Mesendoderm (in vitro differentiated cells): ENCODE results near the gene MOK.

ENCODE experiments used
- DNase-seq: peaks from one replicate; pipeline ENCODE4 v3.0.0; 2013
- H2AK5ac ChIP-seq: 2 replicates; pipeline ENCODE4 v1.6.1; 2013; ENCODE audit warnings: low read length, inconsistent platforms
- H2BK120ac ChIP-seq: 2 replicates; pipeline ENCODE4 v1.6.1; 2013; ENCODE audit warnings: low read depth, mild to moderate bottlenecking, low read length, moderate library complexity, mixed read lengths
- H2BK15ac ChIP-seq: replicated peaks from 2 replicates; pipeline ENCODE4 v1.6.1; 2013; ENCODE audit warnings: low read depth, mild to moderate bottlenecking, moderate library complexity
- H2BK5ac ChIP-seq: 2 replicates; pipeline ENCODE4 v1.6.1; 2013; ENCODE audit warnings: low read length, inconsistent platforms
- H3K18ac ChIP-seq: 2 replicates; pipeline ENCODE4 v1.6.1; 2013; ENCODE audit warnings: mild to moderate bottlenecking, low read length, mixed read lengths
- H3K23ac ChIP-seq: one replicate; pipeline ENCODE4 v1.6.1; 2013; ENCODE audit warnings: low read length
- H3K27ac ChIP-seq: 2 replicates; pipeline ENCODE4 v1.5.1; 2013; ENCODE audit warnings: low read depth, mild to moderate bottlenecking, inconsistent platforms, low read length, moderate library complexity
- H3K27me3 ChIP-seq: 2 replicates; pipeline ENCODE4 v1.6.1; 2013; ENCODE audit warnings: low read length, control low read depth, mild to moderate bottlenecking, inconsistent platforms; ENCODE audit not compliant: insufficient read depth, poor library complexity
- H3K36me3 ChIP-seq: 2 replicates; pipeline ENCODE4 v1.6.1; 2013; ENCODE audit warnings: low read length, inconsistent platforms; ENCODE audit not compliant: control insufficient read depth, insufficient read depth
- H3K4ac ChIP-seq: one replicate; pipeline ENCODE4 v1.6.1; 2013; ENCODE audit warnings: low read depth, mild to moderate bottlenecking, low read length, moderate library complexity
- H3K4me1 ChIP-seq: 2 replicates; pipeline ENCODE4 v1.6.1; 2013; ENCODE audit warnings: low read depth, low read length, inconsistent platforms; ENCODE audit not compliant: control insufficient read depth
- H3K4me2 ChIP-seq: 2 replicates; pipeline ENCODE4 v1.6.1; 2013; ENCODE audit warnings: low read length
- H3K4me3 ChIP-seq: 2 replicates; pipeline ENCODE4 v1.5.1; 2013; ENCODE audit warnings: mild to moderate bottlenecking, low read length
- H3K56ac ChIP-seq: one replicate; pipeline ENCODE4 v1.6.1; 2013; ENCODE audit warnings: low read length
- H3K79me1 ChIP-seq: 2 replicates; pipeline ENCODE4 v1.6.1; 2013; ENCODE audit warnings: low read length, inconsistent platforms
- H3K79me2 ChIP-seq: 2 replicates; pipeline ENCODE4 v1.6.1; 2013; ENCODE audit warnings: mild to moderate bottlenecking, low read length; ENCODE audit not compliant: control insufficient read depth, insufficient read depth
- H3K9ac ChIP-seq: 2 replicates; pipeline ENCODE4 v1.6.1; 2013; ENCODE audit warnings: low read length, inconsistent platforms
- H4K5ac ChIP-seq: one replicate; pipeline ENCODE4 v1.6.1; 2013; ENCODE audit warnings: low read length
- H4K8ac ChIP-seq: one replicate; pipeline ENCODE4 v1.6.1; 2013; ENCODE audit warnings: low read depth, mild to moderate bottlenecking, control low read depth, low read length, moderate library complexity
- WGBS: extraction: QIAGEN DNeasy Blood & Tissue Kit; methylation state at CpG from one replicate; pipeline ENCODE4 v1.1.7; 2013; ENCODE audit warnings: low lambda C conversion rate, missing lambda C conversion rate; ENCODE audit not compliant: insufficient coverage; ENCODE audit errors: extremely low coverage; 5-methylcytosine and 5-hydroxymethylcytosine counted together

MOK gene

GRCh38 chr14:102238766-102239165 is 66.2 kb downstream of the MOK start:
- Histone ChIP-seq H3K36me3 (no peaks in the 10 kb centered on the region), H2BK120ac (no peak overlapping the region), H3K4me1 (peaks cover 3% of the 10 kb centered on the region), H3K27me3 (no peaks in the 10 kb centered on the region), H3K4me3 (no peak overlapping the region), H3K56ac (peak overlapping the region; percentile 25), H3K9ac (no peak overlapping the region), H3K79me1 (no peaks in the 10 kb centered on the region), H2BK5ac (no peak overlapping the region), H3K4ac (no peak overlapping the region), H3K27ac (no peak overlapping the region), H4K8ac (no peak overlapping the region), H3K79me2 (no peaks in the 10 kb centered on the region), H2AK5ac (peak overlapping the region; percentile 78), H3K18ac (no peak overlapping the region), H2BK15ac (no peak overlapping the region), H3K4me2 (no peak overlapping the region), H3K23ac (no peak overlapping the region), H4K5ac (no peak overlapping the region)
- WGBS: no CpG with 5 or more reads among the region's 3 CpGs
- DNase-seq: no peak

- H3K4me3 ChIP-seq: no peak overlapping the region
- no peak overlapping the region for H2BK15ac ChIP-seq
- peaks cover 3% of the 10 kb centered on the region for H3K4me1 ChIP-seq
- H3K23ac ChIP-seq: no peak overlapping the region
- H3K4me2 ChIP-seq: no peak overlapping the region
- H3K18ac ChIP-seq: no peak overlapping the region
- H2BK120ac ChIP-seq: no peak overlapping the region
- H3K79me1 ChIP-seq: no peaks in the 10 kb centered on the region
- no peak overlapping the region for H2BK5ac ChIP-seq
- no peak overlapping the region for H3K9ac ChIP-seq
- no peak overlapping the region for H3K4ac ChIP-seq
- no CpG with 5 or more reads among the region's 4 CpGs for WGBS
- H3K27ac ChIP-seq: no peak overlapping the region
- H3K27me3 ChIP-seq: no peaks in the 10 kb centered on the region
- H4K5ac ChIP-seq: no peak overlapping the region
- peak; percentile 18 for DNase-seq
- H2AK5ac ChIP-seq: no peak overlapping the region
- H4K8ac ChIP-seq: no peak overlapping the region
- no peak overlapping the region for H3K56ac ChIP-seq
- no peaks in the 10 kb centered on the region for H3K36me3 ChIP-seq
- H3K79me2 ChIP-seq: no peaks in the 10 kb centered on the region
These were observed 66.8 kb downstream of the MOK start for GRCh38 chr14:102238131-102238530.

- Histone ChIP-seq H3K9ac (no peak overlapping the region), H3K56ac (peak overlapping the region; percentile 79), H3K79me2 (no peaks in the 10 kb centered on the region), H3K18ac (no peak overlapping the region), H4K5ac (no peak overlapping the region), H2BK120ac (no peak overlapping the region), H3K27me3 (no peaks in the 10 kb centered on the region), H3K4me2 (no peak overlapping the region), H3K27ac (no peak overlapping the region), H2AK5ac (peak overlapping the region; percentile 72), H2BK5ac (no peak overlapping the region), H3K4me1 (peaks cover 3% of the 10 kb centered on the region), H3K36me3 (no peaks in the 10 kb centered on the region), H4K8ac (no peak overlapping the region), H3K4me3 (no peak overlapping the region), H3K23ac (no peak overlapping the region), H3K4ac (no peak overlapping the region), H2BK15ac (no peak overlapping the region), H3K79me1 (no peaks in the 10 kb centered on the region)
- no CpG with 5 or more reads among the region's 12 CpGs for WGBS
- DNase-seq: no peak
These were observed 68.9 kb downstream of the MOK start for GRCh38 chr14:102236026-102236425.

GRCh38 chr14:102235275-102235897 is 69.6 kb downstream of the MOK start:
- WGBS: no CpG with 5 or more reads among the region's 19 CpGs
- no peaks in the 10 kb centered on the region for H3K79me1 ChIP-seq
- H3K27ac ChIP-seq: no peak overlapping the region
- H4K8ac ChIP-seq: no peak overlapping the region
- H2BK120ac ChIP-seq: no peak overlapping the region
- no peak overlapping the region for H3K4me2 ChIP-seq
- H3K79me2 ChIP-seq: no peaks in the 10 kb centered on the region
- H3K36me3 ChIP-seq: no peaks in the 10 kb centered on the region
- no peak overlapping the region for H2AK5ac ChIP-seq
- DNase-seq: peak; percentile 89
- H3K9ac ChIP-seq: peak overlapping the region; percentile 28
- H3K27me3 ChIP-seq: no peaks in the 10 kb centered on the region
- no peak overlapping the region for H2BK5ac ChIP-seq
- H3K18ac ChIP-seq: no peak overlapping the region
- H3K56ac ChIP-seq: peak overlapping the region; percentile 63
- no peak overlapping the region for H3K4ac ChIP-seq
- H4K5ac ChIP-seq: no peak overlapping the region
- H3K4me1 ChIP-seq: peaks cover 3% of the 10 kb centered on the region
- no peak overlapping the region for H2BK15ac ChIP-seq
- no peak overlapping the region for H3K4me3 ChIP-seq
- H3K23ac ChIP-seq: no peak overlapping the region

GRCh38 chr14:102234331-102235264 is 70.4 kb downstream of the MOK start:
- H3K18ac ChIP-seq: no peak overlapping the region
- H3K4me1 ChIP-seq: peaks cover 3% of the 10 kb centered on the region
- H3K56ac ChIP-seq: peak overlapping the region; percentile 63
- H3K4ac ChIP-seq: no peak overlapping the region
- no peak overlapping the region for H4K8ac ChIP-seq
- H2AK5ac ChIP-seq: no peak overlapping the region
- no peaks in the 10 kb centered on the region for H3K27me3 ChIP-seq
- no peak for DNase-seq
- WGBS: no CpG with 5 or more reads among the region's 34 CpGs
- H3K79me1 ChIP-seq: no peaks in the 10 kb centered on the region
- H2BK15ac ChIP-seq: no peak overlapping the region
- no peak overlapping the region for H2BK120ac ChIP-seq
- no peak overlapping the region for H3K4me3 ChIP-seq
- H3K9ac ChIP-seq: peak overlapping the region; percentile 28
- H3K23ac ChIP-seq: no peak overlapping the region
- no peaks in the 10 kb centered on the region for H3K36me3 ChIP-seq
- no peak overlapping the region for H3K4me2 ChIP-seq
- H4K5ac ChIP-seq: no peak overlapping the region
- H3K27ac ChIP-seq: no peak overlapping the region
- no peak overlapping the region for H2BK5ac ChIP-seq
- no peaks in the 10 kb centered on the region for H3K79me2 ChIP-seq
